Activated naive CD4-positive, alpha-beta T cell treated with anti-CD3 and anti-CD28 coated beads, Interleukin-2, amount 10 ng/mL, durations not matched to agents 7 days and 5 days (primary cell): ENCODE measurements around the gene OPCML.

Experiments used
- CTCF ChIA-PET: fragments of 350-600 bp; sonication (Branson Sonifier 250); formaldehyde crosslinking; loops from one replicate; lab custom pipeline; 2021; ENCODE audit warnings: antibody characterized with exemption; lab: Charles Lee
- DNase-seq: peaks from one replicate; pipeline ENCODE4 v3.0.0-alpha.2; 2020
- H3K27ac Mint-ChIP-seq: one replicate; pipeline ENCODE4 v1.8.0; 2021; ENCODE audit warnings: mild to moderate bottlenecking, moderate library complexity, mixed read lengths
- H3K27me3 Mint-ChIP-seq: one replicate; pipeline ENCODE4 v1.8.0; 2021; ENCODE audit warnings: mild to moderate bottlenecking, mixed read lengths
- H3K36me3 Mint-ChIP-seq: one replicate; pipeline ENCODE4 v1.8.0; 2021; ENCODE audit warnings: mixed read lengths
- H3K4me1 Mint-ChIP-seq: one replicate; pipeline ENCODE4 v1.8.0; 2021; ENCODE audit warnings: mixed read lengths
- H3K4me3 Mint-ChIP-seq: one replicate; pipeline ENCODE4 v1.8.0; 2021; ENCODE audit warnings: mild to moderate bottlenecking, moderate library complexity, mixed read lengths
- H3K9me3 Mint-ChIP-seq: one replicate; pipeline ENCODE4 v1.8.0; 2021; ENCODE audit warnings: mixed read lengths

Gene OPCML

GRCh38 chr11:132788816-132789325 lies 743.4 kb downstream of the OPCML start:
- CTCF ChIA-PET = no interaction called here

GRCh38 chr11:132785878-132786277 lies 746.4 kb downstream of the OPCML start:
- H3K36me3 Mint-ChIP-seq = no peaks in the 10 kb centered on the region
- H3K4me3 Mint-ChIP-seq = no peak overlapping the region
- no peak for DNase-seq
- H3K27ac Mint-ChIP-seq = no peak overlapping the region
- H3K9me3 Mint-ChIP-seq = no peaks in the 10 kb centered on the region
- H3K4me1 Mint-ChIP-seq = no peaks in the 10 kb centered on the region
- CTCF ChIA-PET = no interaction called here
- H3K27me3 Mint-ChIP-seq = no peaks in the 10 kb centered on the region

More at GRCh38 chr11:132788816-132789325, 743.4 kb downstream of the OPCML start:
- Mint-ChIP-seq H3K4me1 (no peaks in the 10 kb centered on the region), H3K27me3 (no peaks in the 10 kb centered on the region), H3K4me3 (no peak overlapping the region), H3K27ac (no peak overlapping the region), H3K36me3 (no peaks in the 10 kb centered on the region), H3K9me3 (peaks cover 2% of the 10 kb centered on the region)
- no peak for DNase-seq

GRCh38 chr11:132784441-132784840 lies 747.9 kb downstream of the OPCML start:
- Mint-ChIP-seq H3K4me1 (no peaks in the 10 kb centered on the region), H3K9me3 (no peaks in the 10 kb centered on the region), H3K36me3 (no peaks in the 10 kb centered on the region), H3K27ac (no peak overlapping the region), H3K4me3 (no peak overlapping the region), H3K27me3 (no peaks in the 10 kb centered on the region)
- no peak for DNase-seq
- CTCF ChIA-PET = no interaction called here

- no peak overlapping the region for H3K4me3 Mint-ChIP-seq
- CTCF ChIA-PET = no interaction called here
- H3K27ac Mint-ChIP-seq = no peak overlapping the region
- no peaks in the 10 kb centered on the region for H3K9me3 Mint-ChIP-seq
- H3K36me3 Mint-ChIP-seq = no peaks in the 10 kb centered on the region
- DNase-seq = no peak
- no peaks in the 10 kb centered on the region for H3K27me3 Mint-ChIP-seq
- no peaks in the 10 kb centered on the region for H3K4me1 Mint-ChIP-seq
Measured at GRCh38 chr11:132782102-132782501, 750.2 kb downstream of the OPCML start.

GRCh38 chr11:132780046-132780445 lies 752.3 kb downstream of the OPCML start:
- Mint-ChIP-seq H3K36me3 (no peaks in the 10 kb centered on the region), H3K4me1 (no peaks in the 10 kb centered on the region), H3K4me3 (no peak overlapping the region), H3K27ac (no peak overlapping the region), H3K27me3 (no peaks in the 10 kb centered on the region), H3K9me3 (no peaks in the 10 kb centered on the region)
- CTCF ChIA-PET = no interaction called here
- DNase-seq = no peak

- H3K4me3 Mint-ChIP-seq = no peak overlapping the region
- H3K27me3 Mint-ChIP-seq = no peaks in the 10 kb centered on the region
- no peak for DNase-seq
- H3K36me3 Mint-ChIP-seq = no peaks in the 10 kb centered on the region
- H3K9me3 Mint-ChIP-seq = no peaks in the 10 kb centered on the region
- CTCF ChIA-PET = no interaction called here
- H3K4me1 Mint-ChIP-seq = no peaks in the 10 kb centered on the region
- no peak overlapping the region for H3K27ac Mint-ChIP-seq
Measured at GRCh38 chr11:132779497-132779896, 752.8 kb downstream of the OPCML start.

GRCh38 chr11:132777067-132777975 lies 755.0 kb downstream of the OPCML start:
- no peaks in the 10 kb centered on the region for H3K9me3 Mint-ChIP-seq
- H3K36me3 Mint-ChIP-seq = no peaks in the 10 kb centered on the region
- no peak overlapping the region for H3K27ac Mint-ChIP-seq
- no peaks in the 10 kb centered on the region for H3K27me3 Mint-ChIP-seq
- no peak overlapping the region for H3K4me3 Mint-ChIP-seq
- H3K4me1 Mint-ChIP-seq = no peaks in the 10 kb centered on the region
- no peak for DNase-seq
- CTCF ChIA-PET = no interaction called here

- H3K4me3 Mint-ChIP-seq = no peak overlapping the region
- CTCF ChIA-PET = no interaction called here
- H3K4me1 Mint-ChIP-seq = no peaks in the 10 kb centered on the region
Measured at GRCh38 chr11:132773751-132774150, 758.5 kb downstream of the OPCML start.

GRCh38 chr11:132772703-132773545 lies 759.4 kb downstream of the OPCML start:
- CTCF ChIA-PET = interaction anchor here (0.7 kb wide), 1 partner anchor 9 kb away, joined by 4 read pairs; no protein-coding TSS in a partner anchor
- Mint-ChIP-seq H3K4me1 (no peaks in the 10 kb centered on the region), H3K4me3 (no peak overlapping the region), H3K36me3 (no peaks in the 10 kb centered on the region), H3K9me3 (no peaks in the 10 kb centered on the region), H3K27me3 (no peaks in the 10 kb centered on the region), H3K27ac (no peak overlapping the region)
- DNase-seq = no peak

More at GRCh38 chr11:132773751-132774150, 758.5 kb downstream of the OPCML start:
- no peak for DNase-seq
- H3K36me3 Mint-ChIP-seq = no peaks in the 10 kb centered on the region
- H3K9me3 Mint-ChIP-seq = no peaks in the 10 kb centered on the region
- H3K27ac Mint-ChIP-seq = no peak overlapping the region
- no peaks in the 10 kb centered on the region for H3K27me3 Mint-ChIP-seq

- CTCF ChIA-PET = no interaction called here
- no peaks in the 10 kb centered on the region for H3K36me3 Mint-ChIP-seq
- H3K27ac Mint-ChIP-seq = no peak overlapping the region
- H3K4me1 Mint-ChIP-seq = no peaks in the 10 kb centered on the region
- no peak overlapping the region for H3K4me3 Mint-ChIP-seq
- H3K9me3 Mint-ChIP-seq = no peaks in the 10 kb centered on the region
- DNase-seq = no peak
- H3K27me3 Mint-ChIP-seq = no peaks in the 10 kb centered on the region
Measured at GRCh38 chr11:132771746-132772145, 760.6 kb downstream of the OPCML start.

GRCh38 chr11:132770829-132771530 lies 761.3 kb downstream of the OPCML start:
- no peaks in the 10 kb centered on the region for H3K27me3 Mint-ChIP-seq
- no peak overlapping the region for H3K27ac Mint-ChIP-seq
- CTCF ChIA-PET = no interaction called here
- DNase-seq = no peak
- no peak overlapping the region for H3K4me3 Mint-ChIP-seq
- no peaks in the 10 kb centered on the region for H3K9me3 Mint-ChIP-seq
- H3K36me3 Mint-ChIP-seq = no peaks in the 10 kb centered on the region
- H3K4me1 Mint-ChIP-seq = no peaks in the 10 kb centered on the region

GRCh38 chr11:132763503-132763902 lies 768.8 kb downstream of the OPCML start:
- no peak for DNase-seq
- no peak overlapping the region for H3K4me3 Mint-ChIP-seq
- peaks cover 20% of the 10 kb centered on the region for H3K9me3 Mint-ChIP-seq
- H3K36me3 Mint-ChIP-seq = no peaks in the 10 kb centered on the region
- H3K4me1 Mint-ChIP-seq = no peaks in the 10 kb centered on the region
- no peaks in the 10 kb centered on the region for H3K27me3 Mint-ChIP-seq
- no peak overlapping the region for H3K27ac Mint-ChIP-seq
- CTCF ChIA-PET = no interaction called here

GRCh38 chr11:132755934-132756333 lies 776.4 kb downstream of the OPCML start:
- no peaks in the 10 kb centered on the region for H3K4me1 Mint-ChIP-seq
- no peaks in the 10 kb centered on the region for H3K36me3 Mint-ChIP-seq
- H3K27me3 Mint-ChIP-seq = no peaks in the 10 kb centered on the region
- H3K27ac Mint-ChIP-seq = no peak overlapping the region
- peaks cover 9% of the 10 kb centered on the region for H3K9me3 Mint-ChIP-seq
- DNase-seq = no peak
- H3K4me3 Mint-ChIP-seq = no peak overlapping the region
- CTCF ChIA-PET = interaction anchor here (0.6 kb wide), 1 partner anchor 11 kb away, joined by 3 read pairs; no protein-coding TSS in a partner anchor
